ENCODE data around the gene COMMD9.

Gene COMMD9

GRCh38 chr11:36300650-36301049 lies 11.4 kb upstream of the COMMD9 start:
- Histone ChIP-seq H3K9ac (ENCODE audit: low read length in 5 of 5) (no peak overlapping the region), H3K27me3 (ENCODE audit: control insufficient read depth in 5 of 5, insufficient read depth in 4 of 5, low read length in 5 of 5) (no peaks in the 10 kb centered on the region), H3K4me3 (ENCODE audit: low read depth in 1 of 5, low read length in 5 of 5) (peak overlapping the region in 3 of 5 donors; percentile 28 to 69 (median 44)), H3K36me3 (ENCODE audit: control insufficient read depth in 5 of 5, insufficient read depth in 5 of 5, low read length in 5 of 5) (no peaks in the 10 kb centered on the region), H3K9me3 (ENCODE audit: control insufficient read depth in 5 of 5, low read length in 5 of 5) (no peaks in the 10 kb centered on the region), H3K27ac (ENCODE audit: low read depth, low read length) (peak overlapping the region; percentile 12), H3K4me1 (ENCODE audit: control insufficient read depth in 5 of 5, insufficient read depth in 5 of 5, low read length in 5 of 5) (peaks cover 5 to 63% (median 52%) of the 10 kb centered on the region in 5 donors)

- Histone ChIP-seq H3K9me3 (ENCODE audit: control insufficient read depth in 5 of 5, low read length in 5 of 5) (no peaks in the 10 kb centered on the region), H3K9ac (ENCODE audit: low read length in 5 of 5) (no peak overlapping the region), H3K4me3 (ENCODE audit: low read depth in 1 of 5, low read length in 5 of 5) (no peak overlapping the region), H3K36me3 (ENCODE audit: control insufficient read depth in 5 of 5, insufficient read depth in 5 of 5, low read length in 5 of 5) (no peaks in the 10 kb centered on the region), H3K27me3 (ENCODE audit: control insufficient read depth in 5 of 5, insufficient read depth in 4 of 5, low read length in 5 of 5) (no peaks in the 10 kb centered on the region), H3K4me1 (ENCODE audit: control insufficient read depth in 5 of 5, insufficient read depth in 5 of 5, low read length in 5 of 5) (peaks cover 3 to 60% (median 42%) of the 10 kb centered on the region in 5 donors), H3K27ac (ENCODE audit: low read depth, low read length) (peak overlapping the region; percentile 69)
Measured at GRCh38 chr11:36296884-36297543, 7.8 kb upstream of the COMMD9 start.

GRCh38 chr11:36295926-36296325 lies 6.7 kb upstream of the COMMD9 start, which contains the start of gene PRR5L:
PRR5L (plus strand) TSS chr11:36296288; CDS start chr11:36401122, 104,834 bp downstream.
- H3K27ac ChIP-seq (ENCODE audit: low read depth, low read length), result peak within 1 kb of the TSS; percentile 59
- no peaks in the 10 kb centered on the region for H3K36me3 ChIP-seq (ENCODE audit: control insufficient read depth in 5 of 5, insufficient read depth in 5 of 5, low read length in 5 of 5)
- no peak within 1 kb of the TSS for H3K4me3 ChIP-seq (ENCODE audit: low read depth in 1 of 5, low read length in 5 of 5)
- H3K27me3 ChIP-seq (ENCODE audit: control insufficient read depth in 5 of 5, insufficient read depth in 4 of 5, low read length in 5 of 5), result no peaks in the 10 kb centered on the region
- peaks cover 3 to 49% (median 34%) of the 10 kb centered on the region in 5 donors for H3K4me1 ChIP-seq (ENCODE audit: control insufficient read depth in 5 of 5, insufficient read depth in 5 of 5, low read length in 5 of 5)
- no peak within 1 kb of the TSS for H3K9ac ChIP-seq (ENCODE audit: low read length in 5 of 5)
- no peaks in the 10 kb centered on the region for H3K9me3 ChIP-seq (ENCODE audit: control insufficient read depth in 5 of 5, low read length in 5 of 5)

- H3K4me3 ChIP-seq (ENCODE audit: low read depth in 1 of 5, low read length in 5 of 5), result no peak overlapping the region
- no peaks in the 10 kb centered on the region for H3K36me3 ChIP-seq (ENCODE audit: control insufficient read depth in 5 of 5, insufficient read depth in 5 of 5, low read length in 5 of 5)
- no peak overlapping the region for H3K9ac ChIP-seq (ENCODE audit: low read length in 5 of 5)
Measured at GRCh38 chr11:36292311-36292722, 3.1 kb upstream of the COMMD9 start.

GRCh38 chr11:36288442-36289225 lies 590 bp downstream of the COMMD9 start:
- Histone ChIP-seq H3K27ac (ENCODE audit: low read depth, low read length) (peak overlapping the region; percentile 80), H3K9ac (ENCODE audit: low read length in 5 of 5) (peak overlapping the region; percentile 78 to 89 (median 84)), H3K4me3 (ENCODE audit: low read depth in 1 of 5, low read length in 5 of 5) (peak overlapping the region; percentile 97 to 99 (median 99))

More at GRCh38 chr11:36292311-36292722, 3.1 kb upstream of the COMMD9 start:
- no peaks in the 10 kb centered on the region for H3K27me3 ChIP-seq (ENCODE audit: control insufficient read depth in 5 of 5, insufficient read depth in 4 of 5, low read length in 5 of 5)
- H3K9me3 ChIP-seq (ENCODE audit: control insufficient read depth in 5 of 5, low read length in 5 of 5), result no peaks in the 10 kb centered on the region
- H3K27ac ChIP-seq (ENCODE audit: low read depth, low read length), result no peak overlapping the region
- peaks cover 2 to 46% (median 39%) of the 10 kb centered on the region in 5 donors for H3K4me1 ChIP-seq (ENCODE audit: control insufficient read depth in 5 of 5, insufficient read depth in 5 of 5, low read length in 5 of 5)

GRCh38 chr11:36282926-36283325 lies 6.3 kb downstream of the COMMD9 start:
- Histone ChIP-seq H3K27me3 (ENCODE audit: control insufficient read depth in 5 of 5, insufficient read depth in 4 of 5, low read length in 5 of 5) (no peaks in the 10 kb centered on the region), H3K4me1 (ENCODE audit: control insufficient read depth in 5 of 5, insufficient read depth in 5 of 5, low read length in 5 of 5) (peaks cover 0 to 5% (median 4%) of the 10 kb centered on the region in 5 donors), H3K9ac (ENCODE audit: low read length in 5 of 5) (no peak overlapping the region), H3K9me3 (ENCODE audit: control insufficient read depth in 5 of 5, low read length in 5 of 5) (peaks cover 0 to 7% (median 0%) of the 10 kb centered on the region in 5 donors), H3K36me3 (ENCODE audit: control insufficient read depth in 5 of 5, insufficient read depth in 5 of 5, low read length in 5 of 5) (peaks cover 0 to 22% (median 17%) of the 10 kb centered on the region in 5 donors), H3K27ac (ENCODE audit: low read depth, low read length) (no peak overlapping the region), H3K4me3 (ENCODE audit: low read depth in 1 of 5, low read length in 5 of 5) (no peak overlapping the region)

More at GRCh38 chr11:36288442-36289225, 590 bp downstream of the COMMD9 start:
- Histone ChIP-seq H3K4me1 (ENCODE audit: control insufficient read depth in 5 of 5, insufficient read depth in 5 of 5, low read length in 5 of 5) (peaks cover 2 to 27% (median 25%) of the 10 kb centered on the region in 5 donors), H3K9me3 (ENCODE audit: control insufficient read depth in 5 of 5, low read length in 5 of 5) (peaks cover 0 to 2% (median 0%) of the 10 kb centered on the region in 5 donors), H3K36me3 (ENCODE audit: control insufficient read depth in 5 of 5, insufficient read depth in 5 of 5, low read length in 5 of 5) (no peaks in the 10 kb centered on the region), H3K27me3 (ENCODE audit: control insufficient read depth in 5 of 5, insufficient read depth in 4 of 5, low read length in 5 of 5) (no peaks in the 10 kb centered on the region)

- H3K9me3 ChIP-seq (ENCODE audit: control insufficient read depth in 5 of 5, low read length in 5 of 5), result peaks cover 0 to 7% (median 0%) of the 10 kb centered on the region in 5 donors
- H3K27me3 ChIP-seq (ENCODE audit: control insufficient read depth in 5 of 5, insufficient read depth in 4 of 5, low read length in 5 of 5), result no peaks in the 10 kb centered on the region
- H3K4me3 ChIP-seq (ENCODE audit: low read depth in 1 of 5, low read length in 5 of 5), result no peak overlapping the region
- H3K9ac ChIP-seq (ENCODE audit: low read length in 5 of 5), result no peak overlapping the region
- H3K36me3 ChIP-seq (ENCODE audit: control insufficient read depth in 5 of 5, insufficient read depth in 5 of 5, low read length in 5 of 5), result peaks cover 8 to 26% (median 18%) of the 10 kb centered on the region in 5 donors
- no peak overlapping the region for H3K27ac ChIP-seq (ENCODE audit: low read depth, low read length)
- no peaks in the 10 kb centered on the region for H3K4me1 ChIP-seq (ENCODE audit: control insufficient read depth in 5 of 5, insufficient read depth in 5 of 5, low read length in 5 of 5)
Measured at GRCh38 chr11:36281850-36282249, 7.4 kb downstream of the COMMD9 start.

- no peaks in the 10 kb centered on the region for H3K27me3 ChIP-seq (ENCODE audit: control insufficient read depth in 5 of 5, insufficient read depth in 4 of 5, low read length in 5 of 5)
- H3K4me1 ChIP-seq (ENCODE audit: control insufficient read depth in 5 of 5, insufficient read depth in 5 of 5, low read length in 5 of 5), result no peaks in the 10 kb centered on the region
- H3K4me3 ChIP-seq (ENCODE audit: low read depth in 1 of 5, low read length in 5 of 5), result no peak overlapping the region
- H3K9me3 ChIP-seq (ENCODE audit: control insufficient read depth in 5 of 5, low read length in 5 of 5), result peaks cover 0 to 7% (median 0%) of the 10 kb centered on the region in 5 donors
- no peak overlapping the region for H3K9ac ChIP-seq (ENCODE audit: low read length in 5 of 5)
- no peak overlapping the region for H3K27ac ChIP-seq (ENCODE audit: low read depth, low read length)
- H3K36me3 ChIP-seq (ENCODE audit: control insufficient read depth in 5 of 5, insufficient read depth in 5 of 5, low read length in 5 of 5), result peaks cover 9 to 37% (median 28%) of the 10 kb centered on the region in 5 donors
Measured at GRCh38 chr11:36280531-36280930, 8.7 kb downstream of the COMMD9 start.

GRCh38 chr11:36278531-36279282 lies 10.5 kb downstream of the COMMD9 start:
- Histone ChIP-seq H3K4me1 (ENCODE audit: control insufficient read depth in 5 of 5, insufficient read depth in 5 of 5, low read length in 5 of 5) (no peaks in the 10 kb centered on the region), H3K9ac (ENCODE audit: low read length in 5 of 5) (no peak overlapping the region), H3K27ac (ENCODE audit: low read depth, low read length) (no peak overlapping the region), H3K9me3 (ENCODE audit: control insufficient read depth in 5 of 5, low read length in 5 of 5) (peaks cover 0 to 5% (median 0%) of the 10 kb centered on the region in 5 donors), H3K4me3 (ENCODE audit: low read depth in 1 of 5, low read length in 5 of 5) (no peak overlapping the region), H3K27me3 (ENCODE audit: control insufficient read depth in 5 of 5, insufficient read depth in 4 of 5, low read length in 5 of 5) (no peaks in the 10 kb centered on the region), H3K36me3 (ENCODE audit: control insufficient read depth in 5 of 5, insufficient read depth in 5 of 5, low read length in 5 of 5) (peaks cover 18 to 50% (median 42%) of the 10 kb centered on the region in 5 donors)

Measured in subcutaneous abdominal adipose tissue (tissue), 5 donors.